Measurements from ENCODE around the gene ZC3H7A.
A peak's percentile ranks its signal among the peaks of the same experiment; 100 is the strongest.

The ZC3H7A gene

DNA sequence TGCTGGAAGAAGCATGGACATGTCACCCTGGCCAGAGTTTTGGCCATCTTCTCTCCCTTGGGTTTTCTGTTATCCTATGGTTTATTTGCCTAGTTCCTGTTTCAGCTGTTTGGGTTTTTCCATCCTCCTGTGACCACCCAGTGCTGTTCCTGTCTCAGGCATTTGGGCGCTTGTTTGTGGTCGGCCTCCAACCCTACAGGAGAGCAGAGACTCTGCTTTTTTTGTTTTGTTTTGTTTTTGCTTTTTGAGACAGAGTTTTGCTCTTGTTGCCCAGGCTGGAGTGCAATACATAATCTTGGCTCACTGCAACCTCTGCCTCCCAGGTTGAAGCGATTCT, 3.3 kb upstream of the ZC3H7A start:
- Histone ChIP-seq H3K9me3 (ENCODE audit: control insufficient read depth, low read length) (no peaks in the 10 kb centered on the region), H3K4me3 (ENCODE audit: low read depth, low read length) (no peak overlapping the region), H3K27me3 (ENCODE audit: control insufficient read depth, insufficient read depth, low read length) (no peaks in the 10 kb centered on the region), H3K9ac (no peak overlapping the region), H3K36me3 (ENCODE audit: control insufficient read depth, insufficient read depth, low read length) (no peaks in the 10 kb centered on the region), H3K27ac (no peak overlapping the region), H3K4me2 (ENCODE audit: low read length) (no peak overlapping the region), H3K79me2 (peaks cover 8% of the 10 kb centered on the region), H2AFZ (no peak overlapping the region), H3K4me1 (peaks cover 6% of the 10 kb centered on the region)
- TF ChIP-seq, protein P1, sequence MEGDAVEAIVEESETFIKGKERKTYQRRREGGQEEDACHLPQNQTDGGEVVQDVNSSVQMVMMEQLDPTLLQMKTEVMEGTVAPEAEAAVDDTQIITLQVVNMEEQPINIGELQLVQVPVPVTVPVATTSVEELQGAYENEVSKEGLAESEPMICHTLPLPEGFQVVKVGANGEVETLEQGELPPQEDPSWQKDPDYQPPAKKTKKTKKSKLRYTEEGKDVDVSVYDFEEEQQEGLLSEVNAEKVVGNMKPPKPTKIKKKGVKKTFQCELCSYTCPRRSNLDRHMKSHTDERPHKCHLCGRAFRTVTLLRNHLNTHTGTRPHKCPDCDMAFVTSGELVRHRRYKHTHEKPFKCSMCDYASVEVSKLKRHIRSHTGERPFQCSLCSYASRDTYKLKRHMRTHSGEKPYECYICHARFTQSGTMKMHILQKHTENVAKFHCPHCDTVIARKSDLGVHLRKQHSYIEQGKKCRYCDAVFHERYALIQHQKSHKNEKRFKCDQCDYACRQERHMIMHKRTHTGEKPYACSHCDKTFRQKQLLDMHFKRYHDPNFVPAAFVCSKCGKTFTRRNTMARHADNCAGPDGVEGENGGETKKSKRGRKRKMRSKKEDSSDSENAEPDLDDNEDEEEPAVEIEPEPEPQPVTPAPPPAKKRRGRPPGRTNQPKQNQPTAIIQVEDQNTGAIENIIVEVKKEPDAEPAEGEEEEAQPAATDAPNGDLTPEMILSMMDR (IDR thresholded peaks at IDR 0.05), result no peak

DNA sequence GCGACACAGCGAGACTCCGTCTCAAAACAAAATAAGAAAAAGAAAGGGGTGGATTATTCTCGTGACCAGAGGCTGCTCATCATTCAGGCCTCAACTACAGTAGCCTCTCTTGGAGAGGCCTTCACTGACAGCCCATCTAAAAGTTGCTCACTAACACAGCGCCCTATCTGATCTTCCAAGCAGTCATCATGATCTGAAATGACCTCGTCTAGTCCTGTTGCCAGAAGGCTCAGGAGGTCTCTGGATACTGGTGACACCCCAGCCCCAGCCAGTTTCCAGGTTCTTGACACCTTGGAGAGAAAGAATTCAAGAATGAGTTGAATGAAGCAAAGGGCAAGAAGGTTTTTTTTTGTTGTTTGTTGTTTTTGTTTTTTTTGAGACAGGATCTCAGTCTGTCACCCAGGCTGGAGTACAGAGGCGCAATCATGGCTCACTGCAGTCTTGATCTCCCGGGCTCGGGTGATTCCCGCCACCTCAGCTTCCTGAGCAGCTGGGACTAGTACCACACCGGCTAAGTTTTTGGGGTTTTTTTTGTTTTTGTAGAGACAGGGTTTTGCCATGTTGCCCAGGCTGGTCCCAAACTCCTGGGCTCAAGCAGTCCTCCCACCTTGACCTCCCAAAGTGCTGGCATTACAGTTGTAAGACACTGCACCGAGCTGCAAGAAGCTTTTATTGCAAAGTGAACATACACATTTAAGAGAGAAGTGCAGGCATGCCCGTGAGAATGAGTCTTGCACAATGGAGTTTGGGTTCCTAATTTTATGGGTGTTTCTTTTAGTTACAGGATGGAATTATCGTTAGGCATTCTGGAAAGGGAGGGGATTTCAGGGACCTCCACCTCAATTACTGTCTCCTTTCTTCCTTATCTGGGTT, 2.7 kb upstream of the ZC3H7A start:
- TF ChIP-seq, protein P1 (IDR thresholded peaks at IDR 0.05), result no peak
- Histone ChIP-seq H2AFZ (no peak overlapping the region), H3K9ac (no peak overlapping the region), H3K27me3 (ENCODE audit: control insufficient read depth, insufficient read depth, low read length) (no peaks in the 10 kb centered on the region), H3K27ac (no peak overlapping the region), H3K4me1 (peaks cover 8% of the 10 kb centered on the region), H3K79me2 (peaks cover 8% of the 10 kb centered on the region), H3K4me2 (ENCODE audit: low read length) (no peak overlapping the region), H3K36me3 (ENCODE audit: control insufficient read depth, insufficient read depth, low read length) (no peaks in the 10 kb centered on the region), H3K9me3 (ENCODE audit: control insufficient read depth, low read length) (no peaks in the 10 kb centered on the region), H3K4me3 (ENCODE audit: low read depth, low read length) (no peak overlapping the region)

DNA sequence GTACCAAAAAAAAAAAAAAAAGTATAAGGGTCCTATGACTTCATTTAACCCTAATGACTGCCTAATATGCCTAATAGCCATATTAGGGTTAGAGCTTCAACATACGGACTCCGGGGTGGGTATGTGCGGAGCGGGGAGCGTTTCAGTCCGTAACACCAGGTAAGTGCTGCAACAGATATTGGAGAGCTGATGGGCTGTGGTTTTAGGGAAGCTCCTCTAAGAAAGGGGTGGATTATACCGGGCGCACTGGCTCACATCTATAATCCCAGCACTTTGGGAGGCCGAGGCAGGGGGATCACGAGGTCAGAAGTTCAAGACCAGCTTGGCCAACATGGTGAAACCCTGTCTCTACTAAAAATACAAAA, 1.9 kb upstream of the ZC3H7A start:
- no peak overlapping the region for H3K4me3 ChIP-seq (ENCODE audit: low read depth, low read length)
- H2AFZ ChIP-seq, result no peak overlapping the region
- no peaks in the 10 kb centered on the region for H3K36me3 ChIP-seq (ENCODE audit: control insufficient read depth, insufficient read depth, low read length)
- TF ChIP-seq, protein P1 (IDR thresholded peaks at IDR 0.05), result no peak
- H3K9ac ChIP-seq, result no peak overlapping the region
- no peaks in the 10 kb centered on the region for H3K9me3 ChIP-seq (ENCODE audit: control insufficient read depth, low read length)
- H3K4me1 ChIP-seq, result peaks cover 13% of the 10 kb centered on the region
- H3K27ac ChIP-seq, result no peak overlapping the region
- H3K4me2 ChIP-seq (ENCODE audit: low read length), result no peak overlapping the region
- no peaks in the 10 kb centered on the region for H3K27me3 ChIP-seq (ENCODE audit: control insufficient read depth, insufficient read depth, low read length)
- peaks cover 8% of the 10 kb centered on the region for H3K79me2 ChIP-seq

DNA sequence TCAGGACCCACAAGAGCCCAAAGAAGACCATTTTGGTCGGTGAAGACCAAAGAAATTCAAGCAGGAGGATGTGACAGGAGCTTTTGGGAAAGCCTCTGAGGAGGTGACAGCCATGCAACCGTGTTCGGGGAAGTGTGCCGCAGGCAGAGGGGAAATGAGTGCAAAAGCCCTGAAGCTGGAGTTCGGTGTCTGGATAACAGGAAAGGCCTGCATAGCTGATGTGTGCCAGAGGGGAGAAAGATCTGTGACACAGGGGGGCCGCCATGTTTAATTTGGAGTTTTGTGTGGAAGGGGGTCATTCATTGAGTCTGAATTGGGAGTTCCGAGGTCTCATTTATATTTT, 870 bp upstream of the ZC3H7A start:
- H3K79me2 ChIP-seq, result peaks cover 12% of the 10 kb centered on the region
- peak overlapping the region; percentile 73 for H3K4me3 ChIP-seq (ENCODE audit: low read depth, low read length)
- TF ChIP-seq, protein P1 (IDR thresholded peaks at IDR 0.05), result no peak
- H3K4me1 ChIP-seq, result peaks cover 18% of the 10 kb centered on the region
- H2AFZ ChIP-seq, result peak overlapping the region; percentile 98
- peak overlapping the region; percentile 96 for H3K4me2 ChIP-seq (ENCODE audit: low read length)
- H3K9me3 ChIP-seq (ENCODE audit: control insufficient read depth, low read length), result no peaks in the 10 kb centered on the region
- peak overlapping the region; percentile 47 for H3K9ac ChIP-seq
- H3K27me3 ChIP-seq (ENCODE audit: control insufficient read depth, insufficient read depth, low read length), result no peaks in the 10 kb centered on the region
- H3K36me3 ChIP-seq (ENCODE audit: control insufficient read depth, insufficient read depth, low read length), result no peaks in the 10 kb centered on the region
- H3K27ac ChIP-seq, result peak overlapping the region; percentile 91
